ENCODE measurements around the gene CCDC28B.

Gene CCDC28B

DNA sequence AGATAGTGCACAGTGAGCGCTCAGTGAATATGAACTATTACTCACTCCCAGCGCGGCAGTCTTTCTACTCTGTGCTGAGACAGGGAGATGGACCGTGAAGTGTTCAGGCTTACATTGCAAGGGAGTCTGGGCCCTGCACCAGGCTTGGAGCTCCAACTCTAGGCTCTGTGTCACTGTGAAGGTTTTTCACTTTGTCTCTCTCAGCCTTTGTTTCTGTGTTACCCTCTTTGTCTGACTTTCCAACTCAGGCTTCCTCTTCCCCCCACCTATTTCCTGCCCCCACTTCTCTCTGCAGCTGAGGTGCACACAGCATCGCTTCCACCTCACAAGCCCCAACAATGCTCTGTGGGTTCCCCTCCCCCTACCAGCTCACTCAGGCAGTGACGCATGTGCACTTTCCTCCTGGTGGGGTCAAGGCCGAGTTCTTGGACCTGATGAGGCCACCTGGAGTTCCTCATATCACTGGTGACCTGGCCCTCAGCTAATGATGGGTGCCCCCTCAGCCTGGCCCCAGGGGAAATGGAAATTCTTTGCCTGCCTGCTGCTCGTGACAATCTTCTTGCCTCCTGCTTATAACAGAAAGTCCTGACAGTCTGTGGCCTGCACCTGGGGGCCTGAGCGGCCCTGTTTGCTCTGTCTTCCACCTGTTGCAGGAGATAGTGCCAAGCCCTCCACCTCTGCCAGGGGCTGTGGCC, 49.6 kb downstream of the CCDC28B start:
- TF ChIP-seq, protein P1, sequence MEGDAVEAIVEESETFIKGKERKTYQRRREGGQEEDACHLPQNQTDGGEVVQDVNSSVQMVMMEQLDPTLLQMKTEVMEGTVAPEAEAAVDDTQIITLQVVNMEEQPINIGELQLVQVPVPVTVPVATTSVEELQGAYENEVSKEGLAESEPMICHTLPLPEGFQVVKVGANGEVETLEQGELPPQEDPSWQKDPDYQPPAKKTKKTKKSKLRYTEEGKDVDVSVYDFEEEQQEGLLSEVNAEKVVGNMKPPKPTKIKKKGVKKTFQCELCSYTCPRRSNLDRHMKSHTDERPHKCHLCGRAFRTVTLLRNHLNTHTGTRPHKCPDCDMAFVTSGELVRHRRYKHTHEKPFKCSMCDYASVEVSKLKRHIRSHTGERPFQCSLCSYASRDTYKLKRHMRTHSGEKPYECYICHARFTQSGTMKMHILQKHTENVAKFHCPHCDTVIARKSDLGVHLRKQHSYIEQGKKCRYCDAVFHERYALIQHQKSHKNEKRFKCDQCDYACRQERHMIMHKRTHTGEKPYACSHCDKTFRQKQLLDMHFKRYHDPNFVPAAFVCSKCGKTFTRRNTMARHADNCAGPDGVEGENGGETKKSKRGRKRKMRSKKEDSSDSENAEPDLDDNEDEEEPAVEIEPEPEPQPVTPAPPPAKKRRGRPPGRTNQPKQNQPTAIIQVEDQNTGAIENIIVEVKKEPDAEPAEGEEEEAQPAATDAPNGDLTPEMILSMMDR (IDR thresholded peaks at IDR 0.05; ENCODE audit: control extremely low read depth, extremely low read depth, low read depth, missing control alignments) = no peak
- DNase-seq (ENCODE audit: extremely low spot score) = peak; percentile 86
- POLR2A ChIA-PET = interaction anchor here (0.6 to 3.5 kb wide), 4 partner anchors 9 to 314 kb away, joined by 3 to 27 read pairs (median 6); partner anchors contain the start of gene MARCKSL1
- CTCF ChIA-PET = interaction anchor here (1.2 to 14.4 kb wide), 12 partner anchors 9 to 187 kb away, joined by 3 to 156 read pairs (median 10); partner anchors contain the start of gene KPNA6

DNA sequence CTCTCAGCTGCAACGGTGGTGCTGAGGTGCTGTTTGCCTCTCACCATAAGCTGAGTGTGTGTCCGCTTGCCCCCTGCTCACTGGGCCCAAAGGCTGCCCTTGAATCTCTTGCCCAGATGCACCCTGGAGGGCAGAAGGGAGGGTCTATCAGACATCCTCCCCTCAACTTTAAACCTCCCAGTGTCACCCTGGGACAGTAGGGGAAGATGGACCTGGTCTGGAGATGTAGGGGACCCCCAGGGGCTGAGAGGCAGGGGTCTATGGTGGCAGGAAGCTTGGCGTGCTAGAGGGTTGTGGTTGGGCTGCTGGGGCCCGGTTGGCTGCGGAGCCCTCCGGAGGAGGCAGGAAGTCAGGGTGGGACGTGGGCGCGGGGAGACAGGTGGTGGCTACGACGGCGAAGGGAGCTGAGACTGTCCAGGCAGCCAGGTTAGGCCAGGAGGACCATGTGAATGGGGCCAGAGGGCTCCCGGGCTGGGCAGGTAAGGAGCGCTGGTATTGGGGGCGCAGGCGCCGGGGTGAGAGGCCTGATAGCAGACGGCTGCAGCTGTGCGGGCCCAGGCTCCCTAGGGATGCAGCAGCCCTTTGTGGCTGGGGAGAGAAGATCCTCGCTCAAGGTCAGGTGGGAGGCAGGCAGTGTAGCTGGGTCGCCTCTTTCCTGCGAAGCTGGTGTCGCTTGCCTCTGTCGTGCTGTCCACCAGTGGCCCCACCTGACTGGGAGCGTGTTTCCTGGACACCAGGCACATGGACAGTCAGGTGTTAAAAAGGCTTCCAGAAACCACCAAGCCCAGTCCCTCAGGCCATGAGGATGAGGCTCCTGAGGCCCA, 50.7 kb downstream of the CCDC28B start, which contains the start of gene LCK:
Gene LCK, plus strand, starts transcription at position 373 of the 824 bp plus-strand sequence. CDS start 23,065 bp downstream, outside the sequence.
- ChIA-PET POLR2A (interaction anchor here (0.7 to 3.5 kb wide), 3 partner anchors 10 to 85 kb away, joined by 3 to 27 read pairs (median 4); partner anchors contain the start of gene MARCKSL1), CTCF (interaction anchor here (0.6 to 14.4 kb wide), 9 partner anchors 8 to 150 kb away, joined by 3 to 156 read pairs (median 18); partner anchors contain the start of gene KPNA6)
- TF ChIP-seq, protein P1 (IDR thresholded peaks at IDR 0.05; ENCODE audit: control extremely low read depth, extremely low read depth, low read depth, missing control alignments) = no peak
- DNase-seq (ENCODE audit: extremely low spot score) = peak; percentile 65
